ENCODE measurements around the gene FOXN1. TPM values are rescaled to one million over a fixed set of nuclear protein-coding genes. Genes with fewer than 3 reads are reported as not detected.
A peak's percentile ranks its signal among the peaks of the same experiment; 100 is the strongest.

Gene FOXN1
- total and polyA plus RNA-seq, 2 of the 13 experiments (the other 11 are each of a cell fraction or from before 2014, with no cell fraction given) = 0.01 TPM; not detected in 1

DNA sequence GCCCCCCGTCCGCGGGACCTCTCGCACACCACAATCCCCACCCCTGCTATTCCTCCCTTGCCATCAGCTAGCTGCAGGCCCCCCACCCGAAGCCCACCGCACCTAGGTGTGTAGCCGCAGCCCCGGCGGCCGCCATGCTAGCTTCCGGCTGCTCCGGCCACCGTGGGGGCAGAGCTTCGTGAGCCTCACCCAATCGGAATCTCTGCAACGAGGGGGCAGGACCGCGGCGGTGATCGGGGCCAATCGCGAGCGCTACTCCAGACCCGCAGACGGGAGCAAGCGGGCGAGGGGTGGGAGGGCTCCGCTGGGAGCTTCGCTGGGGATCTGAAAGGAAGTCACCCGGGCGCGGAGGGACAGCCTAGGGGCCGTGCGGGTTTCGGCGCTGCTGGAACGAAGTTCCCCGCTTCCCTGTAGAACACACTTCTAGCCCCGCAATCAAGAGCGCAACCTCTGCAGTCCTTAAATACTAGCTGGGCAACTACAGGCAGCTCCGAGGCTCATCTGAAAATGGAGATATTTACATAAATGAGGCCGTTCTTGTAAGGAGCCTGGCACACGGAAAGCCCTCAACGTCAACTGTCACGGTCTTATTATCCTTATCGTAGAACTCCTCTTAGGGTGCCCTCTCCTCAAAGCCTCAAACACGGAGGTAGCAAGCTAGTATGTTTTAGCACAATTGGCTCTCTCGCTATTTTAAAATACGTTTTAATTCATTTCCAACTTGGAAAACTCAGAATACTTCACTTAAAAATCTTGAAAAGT is 65.4 kb downstream of the FOXN1 start, which contains the start of gene PIGS (continued):
- TF ChIP-seq, protein P1, sequence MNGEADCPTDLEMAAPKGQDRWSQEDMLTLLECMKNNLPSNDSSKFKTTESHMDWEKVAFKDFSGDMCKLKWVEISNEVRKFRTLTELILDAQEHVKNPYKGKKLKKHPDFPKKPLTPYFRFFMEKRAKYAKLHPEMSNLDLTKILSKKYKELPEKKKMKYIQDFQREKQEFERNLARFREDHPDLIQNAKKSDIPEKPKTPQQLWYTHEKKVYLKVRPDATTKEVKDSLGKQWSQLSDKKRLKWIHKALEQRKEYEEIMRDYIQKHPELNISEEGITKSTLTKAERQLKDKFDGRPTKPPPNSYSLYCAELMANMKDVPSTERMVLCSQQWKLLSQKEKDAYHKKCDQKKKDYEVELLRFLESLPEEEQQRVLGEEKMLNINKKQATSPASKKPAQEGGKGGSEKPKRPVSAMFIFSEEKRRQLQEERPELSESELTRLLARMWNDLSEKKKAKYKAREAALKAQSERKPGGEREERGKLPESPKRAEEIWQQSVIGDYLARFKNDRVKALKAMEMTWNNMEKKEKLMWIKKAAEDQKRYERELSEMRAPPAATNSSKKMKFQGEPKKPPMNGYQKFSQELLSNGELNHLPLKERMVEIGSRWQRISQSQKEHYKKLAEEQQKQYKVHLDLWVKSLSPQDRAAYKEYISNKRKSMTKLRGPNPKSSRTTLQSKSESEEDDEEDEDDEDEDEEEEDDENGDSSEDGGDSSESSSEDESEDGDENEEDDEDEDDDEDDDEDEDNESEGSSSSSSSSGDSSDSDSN (CRISPR knock-in tag; IDR thresholded peaks at IDR 0.05) = peak; percentile 82
- TF ChIP-seq KLF9 (CRISPR knock-in tag; IDR thresholded peaks at IDR 0.05; ENCODE audit: low read depth) (no peak), CENPT (CRISPR knock-in tag; IDR thresholded peaks at IDR 0.05; ENCODE audit: low read depth) (no peak), ZFP36 (IDR thresholded peaks at IDR 0.05; ENCODE audit: borderline replicate concordance, low read depth, low read length, partially characterized antibody) (no peak), ZNF841 (CRISPR knock-in tag; IDR thresholded peaks at IDR 0.05; ENCODE audit: borderline replicate concordance) (no peak), PHF8 (CRISPR knock-in tag; IDR thresholded peaks at IDR 0.05) (peak; percentile 85), ZNF33B (CRISPR knock-in tag; IDR thresholded peaks at IDR 0.05) (no peak), FOSL1 (CRISPR knock-in tag; IDR thresholded peaks at IDR 0.05; ENCODE audit: borderline replicate concordance) (no peak), SATB2 (CRISPR knock-in tag; IDR thresholded peaks at IDR 0.05) (no peak), LCORL (IDR thresholded peaks at IDR 0.05) (no peak), LCORL (CRISPR knock-in tag; IDR thresholded peaks at IDR 0.05) (no peak), NFE2L2 (IDR thresholded peaks at IDR 0.05; ENCODE audit: low read length) (no peak), ZNF230 (CRISPR knock-in tag; IDR thresholded peaks at IDR 0.05) (no peak), PREB (CRISPR knock-in tag; IDR thresholded peaks at IDR 0.05) (no peak), TP53 (CRISPR knock-in tag; conservative IDR thresholded peaks at IDR 0.05) (no peak), ZNF572 (CRISPR knock-in tag; IDR thresholded peaks at IDR 0.05) (no peak), ERF (CRISPR knock-in tag; IDR thresholded peaks at IDR 0.05) (no peak; the same call in 1 of the 2 replicates), ZNF629 (CRISPR knock-in tag; conservative IDR thresholded peaks at IDR 0.05) (no peak), RARA (CRISPR knock-in tag; IDR thresholded peaks at IDR 0.05) (no peak)
- TF ChIP-seq, protein P2, sequence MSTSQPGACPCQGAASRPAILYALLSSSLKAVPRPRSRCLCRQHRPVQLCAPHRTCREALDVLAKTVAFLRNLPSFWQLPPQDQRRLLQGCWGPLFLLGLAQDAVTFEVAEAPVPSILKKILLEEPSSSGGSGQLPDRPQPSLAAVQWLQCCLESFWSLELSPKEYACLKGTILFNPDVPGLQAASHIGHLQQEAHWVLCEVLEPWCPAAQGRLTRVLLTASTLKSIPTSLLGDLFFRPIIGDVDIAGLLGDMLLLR (CRISPR knock-in tag; IDR thresholded peaks at IDR 0.05) = no peak
- TF ChIP-seq, protein P3, sequence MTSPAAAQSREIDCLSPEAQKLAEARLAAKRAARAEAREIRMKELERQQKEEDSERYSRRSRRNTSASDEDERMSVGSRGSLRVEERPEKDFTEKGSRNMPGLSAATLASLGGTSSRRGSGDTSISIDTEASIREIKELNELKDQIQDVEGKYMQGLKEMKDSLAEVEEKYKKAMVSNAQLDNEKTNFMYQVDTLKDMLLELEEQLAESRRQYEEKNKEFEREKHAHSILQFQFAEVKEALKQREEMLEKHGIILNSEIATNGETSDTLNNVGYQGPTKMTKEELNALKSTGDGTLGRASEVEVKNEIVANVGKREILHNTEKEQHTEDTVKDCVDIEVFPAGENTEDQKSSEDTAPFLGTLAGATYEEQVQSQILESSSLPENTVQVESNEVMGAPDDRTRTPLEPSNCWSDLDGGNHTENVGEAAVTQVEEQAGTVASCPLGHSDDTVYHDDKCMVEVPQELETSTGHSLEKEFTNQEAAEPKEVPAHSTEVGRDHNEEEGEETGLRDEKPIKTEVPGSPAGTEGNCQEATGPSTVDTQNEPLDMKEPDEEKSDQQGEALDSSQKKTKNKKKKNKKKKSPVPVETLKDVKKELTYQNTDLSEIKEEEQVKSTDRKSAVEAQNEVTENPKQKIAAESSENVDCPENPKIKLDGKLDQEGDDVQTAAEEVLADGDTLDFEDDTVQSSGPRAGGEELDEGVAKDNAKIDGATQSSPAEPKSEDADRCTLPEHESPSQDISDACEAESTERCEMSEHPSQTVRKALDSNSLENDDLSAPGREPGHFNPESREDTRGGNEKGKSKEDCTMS (CRISPR knock-in tag; conservative IDR thresholded peaks at IDR 0.05) = no peak
- TF ChIP-seq, protein P4, sequence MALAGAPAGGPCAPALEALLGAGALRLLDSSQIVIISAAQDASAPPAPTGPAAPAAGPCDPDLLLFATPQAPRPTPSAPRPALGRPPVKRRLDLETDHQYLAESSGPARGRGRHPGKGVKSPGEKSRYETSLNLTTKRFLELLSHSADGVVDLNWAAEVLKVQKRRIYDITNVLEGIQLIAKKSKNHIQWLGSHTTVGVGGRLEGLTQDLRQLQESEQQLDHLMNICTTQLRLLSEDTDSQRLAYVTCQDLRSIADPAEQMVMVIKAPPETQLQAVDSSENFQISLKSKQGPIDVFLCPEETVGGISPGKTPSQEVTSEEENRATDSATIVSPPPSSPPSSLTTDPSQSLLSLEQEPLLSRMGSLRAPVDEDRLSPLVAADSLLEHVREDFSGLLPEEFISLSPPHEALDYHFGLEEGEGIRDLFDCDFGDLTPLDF (CRISPR knock-in tag; IDR thresholded peaks at IDR 0.05) = 0 out of 2 replicates have a peak, but pooled peaks have one; percentile 17

Measured in HepG2 (cell line).